CD1c-positive myeloid dendritic cell (primary cell): ENCODE results near the gene FOXP3.

Experiments
- DNase-seq: peaks from one replicate; pipeline ENCODE4 v3.0.0-alpha.2; 2016; ENCODE audit errors: extremely low spot score

FOXP3 gene

DNA sequence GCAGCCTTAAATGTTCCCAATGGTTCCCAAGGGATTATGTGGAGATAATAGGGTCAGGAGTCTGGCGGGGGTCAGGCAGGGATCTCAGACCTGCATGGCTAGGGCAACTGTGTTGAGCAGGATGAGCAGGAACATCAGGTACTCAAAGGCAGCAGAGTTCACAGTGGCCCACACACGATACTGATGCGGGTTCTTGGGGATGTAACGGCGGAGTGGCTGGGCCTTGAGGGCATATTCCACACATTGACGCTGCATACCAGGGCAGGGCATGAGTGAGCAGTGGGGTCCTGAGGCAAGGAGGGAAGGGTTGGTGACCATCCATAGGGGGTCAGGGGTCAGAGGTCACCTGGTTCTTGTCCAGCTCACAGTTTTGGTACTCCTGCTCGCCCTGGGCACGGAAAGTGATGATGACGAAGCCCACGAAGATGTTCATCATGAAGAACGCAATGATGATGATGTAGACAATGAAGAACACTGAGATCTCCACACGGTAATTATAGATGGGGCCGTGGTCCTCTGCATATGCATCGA is 49.4 kb downstream of the FOXP3 start:
- DNase-seq, result no peak

DNA sequence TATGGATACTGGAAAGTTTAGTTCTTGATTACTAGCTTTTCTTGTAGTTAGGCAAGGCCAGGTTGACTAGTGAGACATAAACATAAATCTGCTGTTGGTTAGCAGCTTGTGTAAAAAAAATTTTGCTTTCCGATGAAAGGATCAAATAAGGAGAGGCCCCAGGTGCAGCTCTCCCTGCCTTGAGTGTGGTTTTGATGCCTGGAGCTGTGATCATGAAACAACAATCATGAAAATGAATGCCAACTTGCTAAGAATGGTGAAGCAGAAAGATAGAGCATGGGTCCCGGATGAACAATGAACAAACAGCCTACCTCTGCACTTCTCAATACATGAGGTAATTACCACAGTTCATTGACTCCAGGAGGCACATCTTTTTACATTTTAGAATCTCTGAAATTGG is 50.1 kb downstream of the FOXP3 start:
- DNase-seq, result no peak

GRCh38 chrX:49212861-49213260 is 51.6 kb downstream of the FOXP3 start:
- no peak for DNase-seq

DNA sequence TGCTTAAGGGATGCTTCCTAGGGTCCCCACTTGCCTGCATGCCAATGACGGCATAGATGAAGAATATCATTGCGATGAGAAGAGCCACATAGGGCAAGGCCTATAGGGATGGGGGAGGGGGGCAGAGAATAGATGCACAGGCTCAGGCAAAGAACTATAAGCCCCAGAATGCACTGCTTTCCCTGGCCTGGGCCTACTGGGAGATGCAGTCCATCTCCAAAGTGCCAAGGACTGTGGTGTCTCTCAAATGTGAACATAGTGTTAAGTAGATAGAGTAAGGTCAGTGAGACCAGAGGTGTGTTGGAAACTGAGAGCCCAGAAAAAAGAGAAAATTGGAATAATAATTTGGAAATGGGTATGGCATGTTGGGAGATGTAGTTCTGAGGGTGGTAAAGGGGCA is 52.3 kb downstream of the FOXP3 start:
- no peak for DNase-seq

GRCh38 chrX:49211074-49211473 is 53.4 kb downstream of the FOXP3 start:
- no peak for DNase-seq

- DNase-seq, result no peak
These were observed 54.1 kb downstream of the FOXP3 start for GRCh38 chrX:49210406-49210805.

GRCh38 chrX:49209434-49210251 is 54.9 kb downstream of the FOXP3 start:
- peak; percentile 52 for DNase-seq

DNA sequence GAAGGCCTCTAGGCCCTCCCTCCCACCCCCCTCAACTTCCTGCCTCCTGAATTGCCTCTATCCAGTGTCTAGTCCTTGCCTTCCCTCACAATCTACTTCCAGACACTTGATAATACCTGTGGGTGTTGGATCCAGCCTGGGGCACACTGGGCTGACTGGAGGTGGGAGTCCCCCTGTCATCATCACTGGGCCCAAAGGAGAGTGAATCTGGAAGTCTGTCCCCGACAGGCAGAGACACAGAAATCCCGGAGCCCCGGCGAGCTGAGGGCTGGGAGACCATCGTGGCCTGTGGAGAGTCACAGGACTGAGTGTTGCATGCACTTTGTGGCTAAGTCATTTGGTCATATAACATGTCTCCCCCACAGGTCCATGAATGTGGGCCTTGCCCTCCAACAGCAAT is 56.1 kb downstream of the FOXP3 start:
- DNase-seq, result no peak

- no peak for DNase-seq
These were observed 58.0 kb downstream of the FOXP3 start for GRCh38 chrX:49206543-49206942.

DNA sequence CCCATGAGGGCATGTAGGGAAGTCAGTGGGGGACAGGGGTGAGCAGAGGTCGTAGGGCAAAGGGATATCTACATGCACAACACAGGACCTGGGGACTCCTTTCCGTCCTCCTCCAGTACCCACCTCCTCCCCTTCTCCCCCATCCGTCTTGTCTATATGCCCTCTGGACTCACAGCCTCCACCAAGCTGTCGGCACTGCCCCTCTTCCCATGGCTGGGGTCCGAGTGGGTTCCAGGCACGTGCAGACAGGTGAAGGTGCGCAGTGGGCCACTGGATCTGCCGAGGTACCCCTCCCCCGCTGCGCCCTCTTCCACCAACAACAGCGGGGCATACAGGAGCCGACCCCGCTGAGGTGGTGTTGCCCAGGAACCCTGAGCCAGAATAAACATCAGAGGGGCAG is 59.1 kb downstream of the FOXP3 start:
- no peak for DNase-seq

- no peak for DNase-seq
These were observed 59.8 kb downstream of the FOXP3 start for GRCh38 chrX:49204709-49205108.

GRCh38 chrX:49204017-49204416 is 60.5 kb downstream of the FOXP3 start:
- no peak for DNase-seq

DNA sequence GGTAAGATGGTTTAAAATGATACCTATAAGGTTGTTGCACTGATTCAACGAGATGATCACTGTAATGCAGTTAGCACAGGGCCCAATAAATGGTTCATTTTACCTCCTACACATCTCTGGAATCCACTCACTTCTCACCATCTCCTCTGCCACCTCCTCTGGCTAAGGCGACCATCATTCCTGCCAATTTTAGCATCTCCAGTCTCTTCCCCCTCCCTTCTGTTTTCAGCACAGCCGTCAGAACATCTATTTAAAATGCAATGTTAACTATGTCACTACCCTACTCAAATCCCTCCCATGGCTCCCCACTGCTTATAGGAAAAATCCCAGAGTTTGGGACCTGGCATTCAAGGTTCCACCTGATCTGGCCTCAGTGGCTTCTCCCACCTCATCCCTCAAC is 61.0 kb downstream of the FOXP3 start:
- DNase-seq, result no peak

DNA sequence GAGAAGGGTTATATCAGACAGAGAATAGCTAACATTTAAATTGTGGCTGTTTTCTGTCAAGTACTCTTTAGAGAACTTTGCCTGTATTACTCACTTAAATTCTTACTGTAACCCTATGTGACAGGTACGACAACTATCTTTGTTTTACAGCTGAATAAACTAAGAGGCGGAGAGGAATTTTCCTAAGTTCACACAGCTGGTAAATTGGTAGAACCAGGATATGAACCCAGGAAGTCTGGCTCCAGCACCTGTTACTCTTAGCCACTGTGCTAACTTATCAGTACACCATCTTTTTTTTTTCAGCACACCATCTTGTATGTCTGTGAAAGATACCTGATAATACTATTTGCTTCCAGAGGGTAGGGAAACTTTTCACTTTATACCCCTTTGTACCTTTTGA is 62.5 kb downstream of the FOXP3 start:
- no peak for DNase-seq
